IMR-90 (cell line): ENCODE measurements around the gene ARNT2. TPM values are rescaled to one million over a fixed set of nuclear protein-coding genes. Genes with fewer than 3 reads are reported as not detected.

Experiments
- ATAC-seq: fragments of 200-7000 bp; cut with Tn5 transposase; 2 replicates; pipeline ENCODE4 v1.9.1; 2020; ENCODE audit warnings: low read depth, mild to moderate bottlenecking, moderate library complexity
- BruUV-seq: library from RNA; stranded (reverse); fragments of 400-500 nt; replicated peaks from 2 replicates; lab custom pipeline; 2021; lab: Mats Ljungman, UMichigan
- CTCF ChIA-PET: fragments of 300-600 bp; formaldehyde crosslinking; extraction: SDS; loops from one replicate; lab custom pipeline; 2021; ENCODE audit warnings: antibody characterized with exemption; lab: Yijun Ruan, JAX
- POLR2A ChIA-PET: fragments of 300-600 bp; sonication (Branson Sonifier 250); formaldehyde crosslinking; loops from one replicate; lab custom pipeline; 2022; ENCODE audit warnings: antibody characterized with exemption; ENCODE audit not compliant: unreplicated experiment; lab: Charles Lee
- DNase-seq: peaks from one replicate; pipeline ENCODE4 v3.0.0; 2013
- H2AFZ ChIP-seq: replicated peaks from 2 replicates; pipeline ENCODE3; 2013; ENCODE audit warnings: low read length, mild to moderate bottlenecking; ENCODE audit not compliant: poor library complexity
- H2AK5ac ChIP-seq: 2 replicates; pipeline ENCODE4 v1.6.1; 2013; ENCODE audit warnings: low read depth, low read length, inconsistent platforms
- H2AK9ac ChIP-seq: replicated peaks from 2 replicates; pipeline ENCODE3; 2013; ENCODE audit warnings: mild to moderate bottlenecking, low read depth, low read length, moderate library complexity; ENCODE audit not compliant: poor library complexity
- H2BK120ac ChIP-seq: 2 replicates; pipeline ENCODE4 v1.6.1; 2013; ENCODE audit warnings: low read depth, low read length, inconsistent platforms
- H2BK15ac ChIP-seq: 3 replicates; pipeline ENCODE4 v1.6.1; 2013; ENCODE audit warnings: low read depth, low read length, inconsistent platforms
- H2BK20ac ChIP-seq: 2 replicates; pipeline ENCODE4 v1.6.1; 2013; ENCODE audit warnings: low read depth, mild to moderate bottlenecking, inconsistent platforms, low read length, moderate library complexity
- H2BK5ac ChIP-seq: 2 replicates; pipeline ENCODE4 v1.6.1; 2013; ENCODE audit warnings: mild to moderate bottlenecking, low read depth, low read length, inconsistent platforms; ENCODE audit not compliant: poor library complexity, severe bottlenecking
- H3K14ac ChIP-seq: replicated peaks from 2 replicates; pipeline ENCODE4 v1.6.1; 2013; ENCODE audit warnings: low read depth, low read length, inconsistent platforms
- H3K18ac ChIP-seq: 2 replicates; pipeline ENCODE4 v1.6.1; 2013; ENCODE audit warnings: low read depth, low read length, control low read depth
- H3K23ac ChIP-seq: 2 replicates; pipeline ENCODE4 v1.6.1; 2013; ENCODE audit warnings: low read depth, low read length, inconsistent platforms
- H3K27ac ChIP-seq: 2 replicates; pipeline ENCODE4 v1.5.1; 2013; ENCODE audit warnings: mild to moderate bottlenecking, control low read depth, low read length; ENCODE audit not compliant: insufficient read depth
- H3K27me3 ChIP-seq: 2 replicates; pipeline ENCODE4 v1.6.1; 2013; ENCODE audit warnings: low read length; ENCODE audit not compliant: control insufficient read depth, insufficient read depth
- H3K36me3 ChIP-seq: 2 replicates; pipeline ENCODE4 v1.6.1; 2013; ENCODE audit warnings: low read length, mixed read lengths; ENCODE audit not compliant: control insufficient read depth, insufficient read depth
- H3K4ac ChIP-seq: 2 replicates; pipeline ENCODE4 v1.6.1; 2013; ENCODE audit warnings: low read depth, low read length, inconsistent platforms
- H3K4me1 ChIP-seq: 2 replicates; pipeline ENCODE4 v1.6.1; 2013; ENCODE audit warnings: low read length, mixed read lengths; ENCODE audit not compliant: control insufficient read depth, insufficient read depth
- H3K4me2 ChIP-seq: 2 replicates; pipeline ENCODE4 v1.6.1; 2013; ENCODE audit warnings: low read depth, mild to moderate bottlenecking, control low read depth, low read length, moderate library complexity
- H3K4me3 ChIP-seq: 2 replicates; pipeline ENCODE4 v1.5.1; 2013; ENCODE audit warnings: low read depth, mild to moderate bottlenecking, control low read depth, low read length, moderate library complexity; ENCODE audit not compliant: insufficient read depth
- H3K56ac ChIP-seq: 2 replicates; pipeline ENCODE4 v1.6.1; 2013; ENCODE audit warnings: low read length, inconsistent platforms; ENCODE audit not compliant: insufficient read depth; ENCODE audit errors: extremely low read depth
- H3K79me1 ChIP-seq, 2 experiments: 2 replicates each; pipeline ENCODE4 v1.6.1; 2013; ENCODE audit warnings: low read length in 2 of 2, inconsistent platforms in 1 of 2, low read depth in 1 of 2
- H3K9ac ChIP-seq: 2 replicates; pipeline ENCODE4 v1.6.1; 2013; ENCODE audit warnings: low read depth, low read length, control low read depth
- H3K9me1 ChIP-seq: 2 replicates; pipeline ENCODE4 v1.6.1; 2013; ENCODE audit warnings: low read length, inconsistent platforms; ENCODE audit not compliant: insufficient read depth
- H3K9me3 ChIP-seq: 2 replicates; pipeline ENCODE4 v1.6.1; 2013; ENCODE audit warnings: low read length; ENCODE audit not compliant: control insufficient read depth, insufficient read depth
- H4K20me1 ChIP-seq: 2 replicates; pipeline ENCODE4 v1.6.1; 2013; ENCODE audit warnings: low read length, inconsistent platforms; ENCODE audit not compliant: insufficient read depth
- H4K5ac ChIP-seq: 2 replicates; pipeline ENCODE4 v1.6.1; 2013; ENCODE audit warnings: mild to moderate bottlenecking, low read depth, low read length, control low read depth
- H4K8ac ChIP-seq, 2 experiments: 2 replicates each; pipeline ENCODE4 v1.6.1; 2013; ENCODE audit warnings: low read depth in 2 of 2, low read length in 2 of 2, control low read depth in 1 of 2, inconsistent platforms in 1 of 2
- H4K91ac ChIP-seq: 2 replicates; pipeline ENCODE4 v1.6.1; 2013; ENCODE audit warnings: low read depth, low read length, inconsistent platforms; ENCODE audit not compliant: insufficient read depth
- CEBPB ChIP-seq: IDR thresholded peaks from 2 replicates; pipeline ENCODE4 v1.6.1; 2012; ENCODE audit warnings: low read depth, low read length, improper control_type of control experiment
- CHD1 ChIP-seq: IDR thresholded peaks from 2 replicates; pipeline ENCODE4 v1.6.1; 2012; ENCODE audit warnings: low read depth, low read length, improper control_type of control experiment
- FOS ChIP-seq: fragments of 150-350 bp; IDR thresholded peaks from 2 replicates; pipeline ENCODE4 v1.6.1; 2016; ENCODE audit warnings: low read depth, low read length
- NFE2L2 ChIP-seq: fragments of 150-350 bp; IDR thresholded peaks from 2 replicates; pipeline ENCODE4 v1.6.1; 2016; ENCODE audit warnings: low read depth, mild to moderate bottlenecking, low read length
- POLR2A ChIP-seq: IDR thresholded peaks from 2 replicates; pipeline ENCODE4 v1.6.1; 2012; ENCODE audit warnings: mild to moderate bottlenecking, low read depth, low read length
- RCOR1 ChIP-seq: IDR thresholded peaks from 2 replicates; pipeline ENCODE4 v1.6.1; 2012; ENCODE audit warnings: mild to moderate bottlenecking, low read length, improper control_type of control experiment; ENCODE audit not compliant: insufficient replicate concordance
- RFX5 ChIP-seq: IDR thresholded peaks from 2 replicates; pipeline ENCODE4 v1.8.0; 2012; ENCODE audit warnings: low read depth, mild to moderate bottlenecking, low read length, moderate library complexity
- WGBS, 2 experiments: methylation state at CpG; one replicate each; pipeline versions ENCODE4 v1.1.5 to v1.1.7; 2013; ENCODE audit warnings: missing lambda C conversion rate in 2 of 2; ENCODE audit not compliant: insufficient read length in 1 of 2; ENCODE audit errors: extremely low coverage in 2 of 2; 5-methylcytosine and 5-hydroxymethylcytosine counted together
- dilution Hi-C: fragments of 300-500 bp; cut with HindIII; formaldehyde crosslinking; loops from one replicate; pipeline ENCODE4 v1.14.3; 2018; ENCODE audit warnings: low sequenced_read_pairs; ENCODE audit not compliant: unreplicated experiment
- in situ Hi-C: fragments of 300-500 bp; cut with MboI; formaldehyde crosslinking; loops from 3 replicates; pipeline ENCODE4 v1.14.3; 2019; ENCODE audit warnings: low sequenced_read_pairs, inconsistent platforms, mixed read lengths
- intact Hi-C: fragments of 100-400 bp; cut with micrococcal nuclease; formaldehyde crosslinking; loops from 2 replicates; pipeline ENCODE4 v1.10.0; 2022
- polyA plus RNA-seq, 3 experiments: library from polyadenylated mRNA; depleted of rRNA; stranded (reverse); fragments of >200 nt; gene quantifications; 2 replicates each; pipeline ENCODE4 v1.2.3, GENCODE V29; 2012; ENCODE audit warnings: low replicate concordance in 1 of 3
- total RNA-seq: library from RNA; depleted of rRNA; stranded (reverse); fragments of >200 nt; gene quantifications from 2 replicates; pipeline ENCODE4 v1.2.3, GENCODE V29; 2012
- TF ChIP-seq, protein P1 (sequence below): fragments of 150-350 bp; IDR thresholded peaks from 2 replicates; pipeline ENCODE4 v1.6.1; 2017; ENCODE audit warnings: mild to moderate bottlenecking, antibody characterized with exemption, low read length, low read depth
- TF ChIP-seq, protein P2 (sequence below): fragments of 150-350 bp; IDR thresholded peaks from 2 replicates; pipeline ENCODE4 v1.6.1; 2016; ENCODE audit warnings: low read depth, mild to moderate bottlenecking, low read length, moderate library complexity, borderline replicate concordance

The ARNT2 gene
- total and polyA plus RNA-seq, 2 of the 4 experiments (the other 2 are of a cell fraction) = 18.2 to 19.0 TPM

DNA sequence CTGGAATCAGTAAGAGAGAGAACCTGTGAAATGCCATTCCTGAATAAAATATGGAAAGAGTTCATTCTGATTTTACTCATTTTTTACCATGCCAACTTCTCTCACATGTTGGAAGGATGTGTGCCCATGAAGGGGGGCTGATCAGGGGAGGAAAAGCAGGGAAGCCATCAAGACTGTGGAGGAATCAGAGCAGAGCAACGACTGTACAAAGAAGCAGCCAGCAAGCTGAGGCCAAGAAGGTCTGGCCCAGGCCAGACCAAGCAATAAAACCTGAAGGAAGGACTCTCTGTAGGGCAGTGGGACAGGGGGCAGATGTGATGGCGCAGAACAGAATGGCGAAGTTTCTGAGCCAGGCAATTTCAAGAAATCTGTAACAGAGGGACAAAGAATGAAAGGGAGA lies 24.0 kb upstream of the ARNT2 start:
- in situ Hi-C loops (no loop called here), intact Hi-C loops (no loop called here), dilution Hi-C loops (no loop called here)
- Histone ChIP-seq H3K4me3 (no peak overlapping the region), H2AFZ (no peak overlapping the region), H3K79me1 (no peaks in the 10 kb centered on the region), H4K5ac (no peak overlapping the region), H3K27ac (no peak overlapping the region), H3K27me3 (peaks cover 34% of the 10 kb centered on the region), H3K36me3 (no peaks in the 10 kb centered on the region), H3K4me2 (no peak overlapping the region), H4K91ac (no peak overlapping the region), H3K4me1 (no peaks in the 10 kb centered on the region), H2BK120ac (no peak overlapping the region), H3K18ac (no peak overlapping the region), H2AK9ac (no peak overlapping the region), H2BK5ac (no peak overlapping the region), H3K9ac (no peak overlapping the region), H4K8ac (no peak overlapping the region), H3K56ac (no peak overlapping the region), H2BK15ac (no peak overlapping the region), H3K14ac (no peak overlapping the region), H3K4ac (no peak overlapping the region), H3K9me1 (no peaks in the 10 kb centered on the region), H3K23ac (no peak overlapping the region), H2AK5ac (no peak overlapping the region), H4K20me1 (no peaks in the 10 kb centered on the region), H3K9me3 (no peaks in the 10 kb centered on the region; the same call in 1 of the 2 replicates), H2BK20ac (no peak overlapping the region)
- no peak for DNase-seq
- no peak for ATAC-seq
- WGBS, 2 experiments = 47% methylated on average over 3 of the region's 3 CpGs; no CpG with 5 or more reads in 1 of the 2 experiments
- no TSS peak for BruUV-seq
- TF ChIP-seq, protein P1, sequence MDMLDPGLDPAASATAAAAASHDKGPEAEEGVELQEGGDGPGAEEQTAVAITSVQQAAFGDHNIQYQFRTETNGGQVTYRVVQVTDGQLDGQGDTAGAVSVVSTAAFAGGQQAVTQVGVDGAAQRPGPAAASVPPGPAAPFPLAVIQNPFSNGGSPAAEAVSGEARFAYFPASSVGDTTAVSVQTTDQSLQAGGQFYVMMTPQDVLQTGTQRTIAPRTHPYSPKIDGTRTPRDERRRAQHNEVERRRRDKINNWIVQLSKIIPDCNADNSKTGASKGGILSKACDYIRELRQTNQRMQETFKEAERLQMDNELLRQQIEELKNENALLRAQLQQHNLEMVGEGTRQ = no peak
- TF ChIP-seq NFE2L2 (no peak), RCOR1 (no peak), FOS (no peak), CHD1 (no peak), POLR2A (no peak), CEBPB (no peak), RFX5 (no peak)
- TF ChIP-seq, protein P2, sequence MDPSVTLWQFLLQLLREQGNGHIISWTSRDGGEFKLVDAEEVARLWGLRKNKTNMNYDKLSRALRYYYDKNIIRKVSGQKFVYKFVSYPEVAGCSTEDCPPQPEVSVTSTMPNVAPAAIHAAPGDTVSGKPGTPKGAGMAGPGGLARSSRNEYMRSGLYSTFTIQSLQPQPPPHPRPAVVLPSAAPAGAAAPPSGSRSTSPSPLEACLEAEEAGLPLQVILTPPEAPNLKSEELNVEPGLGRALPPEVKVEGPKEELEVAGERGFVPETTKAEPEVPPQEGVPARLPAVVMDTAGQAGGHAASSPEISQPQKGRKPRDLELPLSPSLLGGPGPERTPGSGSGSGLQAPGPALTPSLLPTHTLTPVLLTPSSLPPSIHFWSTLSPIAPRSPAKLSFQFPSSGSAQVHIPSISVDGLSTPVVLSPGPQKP = no peak
- CTCF ChIA-PET = no interaction called here
- POLR2A ChIA-PET = no interaction called here
